NCI-H146 treated with DMSO at 0.1 percent for 48 hours (cell line): ENCODE data around the gene OR5B12.
"Not testable (repeated sequence)": the region's sequence is repeated elsewhere in the genome, so short reads cannot be mapped to it uniquely, and the experiment has no call there.

Experiments used
- DNase-seq: peaks from one replicate; lab custom pipeline; 2025; ENCODE audit not compliant: unreplicated experiment; lab: John Stamatoyannopoulos, UW

OR5B12 gene

DNA sequence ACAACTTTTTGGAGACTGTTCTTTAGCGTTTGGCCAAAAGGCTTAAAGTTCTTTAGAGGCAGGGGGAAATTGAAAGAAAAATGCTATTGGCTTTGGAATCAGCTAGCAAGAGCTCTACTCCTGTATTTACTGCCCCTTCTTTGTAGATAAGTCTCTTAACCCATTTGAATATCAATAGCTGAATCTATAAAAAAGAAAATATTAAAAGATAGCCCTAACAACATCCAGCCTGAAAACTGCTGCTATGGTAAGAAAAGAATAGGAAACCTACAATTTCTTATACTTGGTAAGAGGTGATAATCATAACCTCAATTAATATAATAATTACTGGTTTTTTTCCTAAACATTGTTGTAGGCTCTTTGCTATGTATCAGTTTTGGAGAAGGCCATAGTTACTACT, at the start of gene OR5B12:
Gene OR5B12 (minus strand): TSS at position 101 of the 400 bp plus-strand sequence. CDS start 2,085 bp downstream, outside the sequence.
- DNase-seq: no peak

DNA sequence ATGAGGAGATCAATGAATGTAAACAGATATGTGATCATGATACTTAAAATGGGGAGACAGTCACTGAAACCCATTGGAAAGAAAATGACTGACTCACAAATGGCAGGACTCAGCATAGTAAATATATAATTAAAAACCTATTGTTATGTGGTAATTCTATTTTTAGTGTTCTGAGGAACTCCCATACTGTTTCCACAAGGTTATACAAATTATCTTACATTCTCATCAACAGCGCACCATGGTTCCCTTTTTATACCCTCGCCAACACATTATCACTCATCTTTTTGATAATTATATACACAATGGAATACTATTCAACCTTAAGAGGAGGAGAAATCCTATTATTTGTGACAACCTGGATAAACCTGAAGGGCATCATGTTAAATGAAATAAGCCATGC, 48.8 kb upstream of the OR5B12 start:
- peak; percentile 33 for DNase-seq

DNA sequence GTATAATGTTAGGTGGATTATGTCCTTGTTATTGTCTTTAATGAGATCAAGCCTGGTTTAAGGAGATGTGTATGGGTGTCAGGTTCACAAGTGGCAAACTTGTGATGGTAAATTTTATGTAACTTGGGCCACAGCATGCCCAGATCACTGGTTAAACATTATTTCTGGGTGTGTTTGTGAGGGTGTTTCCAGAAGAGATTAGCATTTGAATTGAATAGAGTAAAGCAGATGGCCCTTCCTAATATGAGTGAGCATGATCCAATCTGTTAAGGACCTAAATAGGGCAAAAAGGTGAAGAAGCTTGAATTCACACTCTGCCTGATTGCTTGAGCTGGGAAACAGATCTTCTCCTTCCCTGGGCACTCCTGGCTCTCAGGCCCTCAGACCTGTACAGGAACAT, 45.1 kb upstream of the OR5B12 start:
- DNase-seq: no peak

DNA sequence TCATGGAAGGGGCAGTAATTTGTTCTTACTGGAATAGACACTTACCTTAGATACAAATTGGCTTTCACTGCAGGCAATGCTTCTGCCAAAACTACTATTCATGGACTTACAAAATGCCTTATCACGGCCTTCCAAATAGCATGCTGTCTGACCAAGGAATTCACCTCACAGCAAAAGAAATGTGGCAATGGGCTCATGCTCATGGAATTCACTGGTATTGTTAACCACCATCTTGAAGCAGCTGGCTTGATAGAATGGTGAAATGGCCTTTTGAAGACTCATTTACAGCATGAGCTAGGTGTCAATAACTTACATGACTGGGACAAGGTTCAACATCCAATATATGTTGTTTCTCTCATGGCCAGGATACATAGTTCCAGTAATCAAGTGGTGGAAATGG, 43.9 kb upstream of the OR5B12 start:
- DNase-seq: no peak

DNA sequence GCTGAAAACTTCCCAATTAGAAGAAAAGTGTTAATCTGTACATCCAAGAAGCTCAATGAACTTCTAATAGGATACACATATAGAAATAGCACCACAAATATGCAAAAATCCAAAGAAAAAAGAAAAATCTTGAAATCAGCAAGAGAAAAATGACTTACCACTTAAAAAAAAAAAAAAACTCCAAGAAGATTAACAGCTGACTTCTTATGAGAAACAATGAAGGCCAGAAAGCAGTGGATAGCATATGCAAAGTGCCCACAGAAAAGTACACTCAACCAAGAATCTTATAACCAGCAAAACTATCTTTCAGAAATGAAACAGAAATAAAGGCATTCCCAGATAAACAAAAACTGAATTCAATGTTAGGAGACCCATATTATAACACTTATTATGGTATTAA, 29.9 kb upstream of the OR5B12 start:
- no peak for DNase-seq

DNA sequence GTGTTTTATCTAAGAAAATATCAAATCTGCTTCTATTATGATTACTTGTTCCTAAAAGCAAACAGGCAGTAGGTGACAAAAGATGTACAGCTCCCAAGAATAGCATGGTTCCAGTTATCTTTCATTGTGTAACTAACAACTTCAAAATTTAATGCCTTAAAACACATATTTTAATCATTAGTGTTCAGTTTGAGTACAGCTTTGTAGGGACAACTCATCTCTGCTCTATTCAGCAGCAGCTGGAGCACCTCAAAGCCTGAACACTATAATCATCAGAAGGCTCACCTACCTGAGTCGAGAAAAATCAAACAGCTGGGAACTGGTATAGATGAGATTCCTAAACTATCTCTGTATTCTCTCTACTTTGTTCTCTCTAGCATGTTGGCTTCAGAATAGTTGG, 24.3 kb upstream of the OR5B12 start:
- DNase-seq: no peak

DNA sequence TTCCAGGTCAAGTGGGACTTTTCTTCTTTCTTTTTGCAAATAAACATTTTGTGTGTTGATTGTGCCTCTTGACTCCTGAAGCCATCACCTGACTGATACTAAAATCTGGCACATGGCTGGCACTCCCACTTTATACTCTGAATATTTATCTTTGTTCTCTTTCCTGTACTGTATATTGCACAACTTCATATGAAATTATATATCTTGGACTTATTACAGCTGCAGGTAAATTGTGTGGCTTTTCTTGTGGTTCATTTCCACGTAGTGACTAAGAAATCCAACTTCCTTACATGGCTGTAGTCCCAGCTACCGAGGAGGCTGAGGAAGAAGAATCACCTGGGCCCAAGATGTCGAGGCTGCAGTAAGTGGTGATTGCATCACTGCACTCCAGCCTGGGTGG, 23.7 kb upstream of the OR5B12 start:
- no peak for DNase-seq

DNA sequence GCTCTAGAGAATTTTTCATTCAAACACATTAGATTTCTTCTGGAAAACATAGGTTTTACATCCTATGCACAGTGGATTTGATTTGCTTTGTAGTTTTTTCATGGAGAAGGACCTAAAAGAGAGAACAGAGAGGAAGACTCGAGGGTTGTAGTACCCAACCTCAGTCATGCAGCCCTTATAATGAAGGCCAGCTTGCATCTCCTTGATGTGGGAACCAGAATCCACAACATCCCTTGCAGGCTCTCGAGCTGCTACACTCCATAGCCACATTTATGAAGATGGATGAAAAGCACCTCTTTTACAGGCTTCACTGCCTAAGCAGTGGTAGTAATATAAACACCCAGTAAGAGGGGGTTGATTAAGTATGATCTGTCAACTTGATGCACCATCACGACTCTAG, 9.5 kb upstream of the OR5B12 start:
- DNase-seq: no peak

DNA sequence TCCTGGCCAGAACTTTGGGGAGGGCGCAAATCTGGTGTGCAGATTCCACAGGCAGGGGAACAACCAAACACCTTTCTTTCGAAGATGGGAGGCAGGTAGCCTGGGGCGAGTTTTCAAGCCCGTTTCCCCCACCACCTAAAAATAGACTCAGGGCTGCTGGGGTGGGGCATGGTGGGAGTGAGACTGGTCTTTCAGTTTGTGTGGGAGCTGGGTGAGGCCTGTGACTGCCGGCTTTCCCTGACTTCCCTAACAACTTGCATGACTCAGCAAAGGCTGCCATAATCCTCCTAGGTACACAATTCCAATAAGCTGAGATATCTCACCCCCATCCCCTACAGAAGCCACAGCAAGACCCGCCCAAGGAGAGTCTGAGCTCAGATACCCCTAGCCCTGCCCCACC, 4.3 kb upstream of the OR5B12 start:
- no peak for DNase-seq

DNA sequence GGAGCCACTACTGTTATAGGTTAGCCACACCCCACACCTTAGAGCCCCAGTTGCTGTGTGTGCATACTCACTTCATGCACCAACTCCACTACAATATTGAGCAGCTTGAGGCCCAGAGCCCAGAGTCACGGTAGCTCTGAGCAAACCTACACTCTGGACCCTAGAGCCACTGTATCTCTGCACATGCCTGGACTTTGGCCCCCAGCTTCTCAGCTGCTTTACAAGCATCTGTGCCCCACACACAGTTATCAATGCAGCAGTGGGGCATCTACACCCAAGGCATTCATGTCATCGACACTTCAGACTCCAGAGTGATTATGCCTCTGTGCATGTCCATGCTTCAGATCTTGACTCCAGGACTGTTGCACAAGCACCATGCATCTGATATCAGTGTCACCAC, 2.3 kb upstream of the OR5B12 start:
- no peak for DNase-seq

DNA sequence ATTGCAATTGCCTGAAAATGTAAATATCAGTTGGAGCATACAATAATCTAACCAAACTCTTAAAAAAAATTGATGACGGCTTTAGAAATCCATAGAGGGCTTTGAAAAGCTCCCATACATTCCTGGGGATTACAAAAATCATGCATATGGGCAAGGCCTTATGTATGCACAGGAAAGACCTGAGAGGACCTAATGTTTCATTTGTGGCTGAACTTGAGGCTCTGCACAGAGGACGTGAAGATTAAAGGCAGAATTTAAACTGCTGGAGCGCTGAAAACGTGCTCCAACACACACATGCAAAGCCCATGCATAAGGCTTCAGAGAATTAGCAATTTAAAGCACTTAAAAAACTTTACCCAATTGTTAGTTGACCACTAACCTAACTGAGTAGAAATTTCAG, 3.5 kb downstream of the OR5B12 start:
- no peak for DNase-seq

DNA sequence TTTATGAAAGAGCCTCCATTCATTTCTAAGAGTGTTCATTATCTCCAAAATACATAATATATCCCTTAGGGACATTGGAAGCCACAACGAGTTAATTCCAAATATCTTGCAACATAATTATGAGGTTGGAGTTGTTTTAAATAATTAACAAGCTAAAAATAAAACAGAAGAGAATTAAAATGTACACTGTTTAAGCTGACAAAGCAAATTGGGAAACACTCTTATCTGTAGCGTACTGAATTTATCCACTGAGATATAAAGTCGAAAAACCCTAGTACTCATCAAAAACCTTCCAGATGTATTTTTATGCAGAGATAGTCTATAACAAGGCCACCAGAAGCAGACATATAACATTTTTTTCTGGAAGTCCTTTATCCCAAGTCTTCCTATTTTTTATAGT, 7.8 kb downstream of the OR5B12 start:
- no peak for DNase-seq

DNA sequence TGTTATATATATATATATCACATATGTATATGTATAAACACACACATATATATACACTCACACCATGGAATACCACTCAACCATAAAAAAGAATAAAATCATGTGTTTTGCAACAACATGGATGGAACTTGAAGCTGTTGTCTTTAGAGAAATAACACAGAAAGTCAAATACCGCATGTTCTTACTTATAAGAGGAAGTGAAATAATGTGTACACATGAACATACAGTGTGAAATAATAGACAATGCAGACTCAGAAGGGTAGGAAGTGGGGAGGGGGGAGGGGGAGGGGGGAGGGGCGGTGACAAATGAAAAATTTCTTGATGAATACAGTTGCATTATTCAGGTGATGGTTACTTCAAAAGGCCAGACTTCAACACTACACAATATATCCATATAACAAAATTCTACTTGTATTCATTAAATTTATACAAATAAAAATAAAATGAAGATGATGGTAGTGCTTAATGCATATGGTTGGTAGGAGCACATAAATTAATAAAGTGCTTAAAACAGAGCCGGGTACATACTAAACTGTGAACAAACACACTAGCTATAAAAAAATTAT, 8.3 kb downstream of the OR5B12 start:
- no peak for DNase-seq

DNA sequence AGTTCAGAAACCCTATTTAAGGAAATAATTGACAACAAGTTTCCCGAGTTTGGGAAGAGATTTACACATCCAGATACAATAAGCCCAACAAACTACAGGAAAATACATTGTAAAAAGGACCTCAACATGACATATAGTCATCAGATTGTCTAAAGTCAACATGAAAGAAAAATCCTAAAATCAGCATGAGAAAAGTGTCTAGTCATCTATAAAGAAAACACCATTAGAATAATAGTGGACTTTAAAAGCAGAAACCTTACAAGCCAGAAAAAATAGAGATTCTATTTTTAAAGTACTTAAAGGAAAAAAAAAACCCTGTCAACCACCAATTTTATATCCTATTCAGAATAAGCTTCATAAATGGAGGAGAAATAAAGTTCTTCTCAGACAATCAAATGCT, 12.8 kb downstream of the OR5B12 start:
- no peak for DNase-seq

DNA sequence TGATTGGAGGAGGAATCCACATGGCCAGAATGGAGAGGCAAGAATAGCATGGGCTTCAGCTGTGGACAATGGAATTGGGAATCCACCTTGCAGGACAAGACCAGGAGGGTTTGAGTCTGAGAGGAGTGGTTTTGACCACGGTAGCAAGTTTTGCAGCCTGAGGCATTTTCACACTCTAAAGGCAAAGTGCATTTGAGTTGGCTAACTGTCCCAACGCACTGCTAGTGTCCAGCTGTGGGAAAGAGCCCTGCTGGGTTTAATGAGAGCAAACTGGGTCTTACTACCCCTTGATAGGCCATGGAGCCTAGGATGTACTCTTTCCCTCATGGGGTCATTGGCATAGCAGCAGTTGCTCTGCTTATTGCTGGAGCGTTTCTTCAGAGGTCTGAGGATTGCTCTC, 14.0 kb downstream of the OR5B12 start, which contains the start of gene OR5B2:
Gene OR5B2 (minus strand): TSS at position 101 of the 400 bp plus-strand sequence. CDS start 4,860 bp downstream, outside the sequence.
- no peak for DNase-seq

DNA sequence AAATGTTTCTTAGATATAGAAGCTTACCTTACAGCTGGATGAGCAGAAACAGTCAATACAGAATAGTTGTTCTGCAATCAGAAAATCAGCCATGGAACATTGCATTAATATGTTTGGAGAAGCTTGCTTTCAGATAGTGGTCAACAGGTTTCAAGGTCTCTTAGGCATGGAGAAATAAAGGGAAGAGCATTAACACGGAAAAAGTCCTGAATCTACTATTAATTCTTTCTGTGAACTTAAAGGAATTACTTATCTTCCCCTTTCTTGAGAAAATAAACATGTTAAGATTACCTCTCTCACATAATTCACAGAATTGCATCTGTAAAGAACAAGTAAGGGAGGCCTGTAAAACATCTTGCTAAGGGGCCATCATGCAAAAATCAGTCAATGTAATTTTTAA, 35.3 kb downstream of the OR5B12 start, which contains the start of gene OR5B3:
Gene OR5B3 (minus strand): TSS at position 101 of the 400 bp plus-strand sequence. CDS start 3,465 bp downstream, outside the sequence.
- DNase-seq: no peak

DNA sequence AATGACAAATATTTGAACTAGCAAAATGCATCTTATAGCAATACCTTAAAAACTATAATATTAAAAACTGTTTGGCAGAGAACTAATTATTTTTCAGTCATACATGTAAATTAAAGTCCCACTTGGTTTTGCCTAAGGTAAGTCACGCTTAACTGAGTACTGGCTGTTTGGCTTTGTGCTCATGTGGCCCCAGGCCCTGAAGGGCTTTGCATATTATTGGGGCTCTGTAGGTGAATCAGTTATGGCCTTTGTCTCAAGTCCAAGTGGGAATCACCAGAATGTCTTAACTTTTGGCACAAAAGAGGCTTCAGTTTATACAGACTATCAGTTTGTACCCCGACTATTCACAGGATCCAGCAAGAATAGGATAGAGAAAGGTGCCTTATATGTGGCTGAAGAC, 42.4 kb downstream of the OR5B12 start:
- not testable (repeated sequence) for DNase-seq

DNA sequence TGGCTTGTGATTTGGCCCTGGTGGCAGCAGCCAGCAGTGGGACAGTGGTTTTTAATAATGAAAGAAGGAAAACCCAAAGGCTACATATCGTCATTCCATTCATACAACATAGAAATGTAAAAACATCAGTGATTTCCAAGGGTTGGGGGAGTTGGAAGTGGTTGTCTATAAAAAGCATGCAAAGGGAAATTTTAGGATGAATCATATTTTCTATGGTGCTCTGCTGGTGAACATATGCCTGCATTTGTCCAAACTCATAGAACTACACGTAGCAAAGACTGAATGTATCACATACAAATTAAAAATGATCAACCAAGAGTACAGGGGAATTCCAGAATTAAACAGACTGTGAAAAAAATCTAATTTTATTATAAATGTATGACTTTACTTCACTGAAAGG, 46.5 kb downstream of the OR5B12 start:
- DNase-seq: no peak

DNA sequence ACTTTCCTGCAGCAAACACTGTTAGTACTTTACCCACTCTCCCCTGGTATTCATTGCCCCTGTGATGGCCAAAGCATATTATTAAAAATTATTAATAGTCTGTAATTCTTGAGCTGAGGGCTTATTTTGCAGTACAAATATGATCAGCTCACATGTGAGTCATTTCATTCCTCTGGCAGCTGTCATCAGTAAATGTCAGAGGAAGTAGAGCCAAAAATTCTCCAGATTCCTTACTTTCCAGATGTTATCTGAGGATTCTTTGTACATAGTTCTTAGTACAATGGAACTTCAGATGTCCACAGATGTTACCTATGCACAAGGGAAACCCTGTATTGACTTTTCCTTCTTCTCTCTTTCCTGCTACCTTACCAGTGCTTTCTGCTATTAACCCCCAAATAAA, 47.8 kb downstream of the OR5B12 start:
- no peak for DNase-seq

DNA sequence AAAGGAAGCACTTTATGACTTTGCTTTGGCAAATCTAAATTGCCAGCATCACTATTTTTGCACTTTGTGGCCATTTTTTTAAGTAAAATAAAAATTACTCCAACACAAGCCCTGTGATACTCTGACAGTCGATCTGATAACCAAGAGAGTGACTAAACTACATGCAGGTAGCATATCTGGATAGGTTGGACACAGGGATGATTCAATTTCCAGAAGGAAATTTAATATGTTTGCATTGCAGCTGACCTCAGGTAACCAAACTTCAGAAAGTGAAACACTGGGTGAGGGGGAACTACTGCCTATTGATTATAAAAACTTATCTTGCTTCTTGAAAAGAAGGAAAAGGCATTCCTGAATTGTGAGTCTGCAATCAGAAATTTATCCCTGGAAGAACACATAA, 49.3 kb downstream of the OR5B12 start:
- no peak for DNase-seq

DNA sequence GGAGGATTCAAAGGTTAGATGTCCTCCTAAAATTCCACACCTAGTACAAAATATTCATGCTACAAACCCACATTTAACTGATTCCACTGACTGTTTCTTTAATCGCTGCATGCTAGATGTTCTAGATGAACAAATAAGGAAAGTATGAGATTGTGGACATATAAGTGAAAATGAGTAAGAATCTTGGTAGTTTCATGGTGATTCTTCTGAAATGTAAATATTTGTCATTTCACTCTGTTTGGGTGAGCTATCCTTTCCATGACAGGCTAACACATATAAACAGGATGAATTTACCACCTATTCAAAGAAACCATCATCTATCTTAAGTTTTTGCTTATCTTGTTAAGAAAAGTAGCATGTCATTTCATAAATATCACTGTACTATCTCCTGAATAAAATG, 50.2 kb downstream of the OR5B12 start:
- no peak for DNase-seq

DNA sequence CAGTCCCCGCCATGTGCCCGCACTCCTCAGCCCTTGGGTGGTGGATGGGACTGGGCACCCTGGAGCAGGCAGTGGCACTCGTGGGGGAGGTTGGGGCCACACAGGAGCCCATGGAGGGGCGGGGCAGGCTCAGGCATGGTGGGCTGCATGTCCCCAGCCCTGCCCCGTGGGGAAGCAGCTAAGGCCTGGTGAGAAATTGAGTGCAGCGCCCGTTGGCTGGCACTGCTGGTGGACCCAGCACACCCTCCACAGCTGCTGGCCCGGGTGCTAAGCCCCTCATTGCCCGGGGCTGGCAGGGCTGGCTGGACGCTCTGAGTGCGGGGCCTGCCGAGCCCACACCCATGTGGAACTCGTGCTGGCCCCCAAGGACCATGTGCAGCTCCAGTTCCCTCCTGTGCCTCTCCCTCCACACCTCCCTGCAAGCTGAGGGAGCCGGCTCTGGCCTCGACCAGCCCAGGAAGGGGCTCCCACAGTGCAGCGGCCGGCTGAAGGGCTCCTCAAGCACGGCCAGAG, 51.4 kb downstream of the OR5B12 start:
- DNase-seq: no peak
